HCT116 (cell line): ENCODE data around the gene CHRNA5. TPM values are rescaled to one million over a fixed set of nuclear protein-coding genes. Genes with fewer than 3 reads are reported as not detected.

Experiments used
- ATAC-seq: fragments of 200-7000 bp; cut with Tn5 transposase; 2 replicates; pipeline ENCODE4 v1.9.1; 2020; ENCODE audit warnings: mild to moderate bottlenecking, moderate library complexity
- BruUV-seq: library from RNA; stranded (reverse); fragments of 400-500 nt; replicated peaks from 2 replicates; lab custom pipeline; 2021; lab: Mats Ljungman, UMichigan
- CTCF ChIA-PET: fragments of 300-600 bp; sonication (Branson Sonifier 250); formaldehyde crosslinking; loops from one replicate; lab custom pipeline; 2021; ENCODE audit warnings: antibody characterized with exemption; lab: Charles Lee
- POLR2A ChIA-PET: fragments of 300-600, 350-600 bp; sonication (Branson Sonifier 250); formaldehyde crosslinking; loops from one replicate; lab custom pipeline; 2021; ENCODE audit warnings: antibody characterized with exemption; lab: Charles Lee
- RAD21 ChIA-PET, 2 experiments: fragments of 300-600 bp; sonication (Branson Sonifier 250); formaldehyde crosslinking; loops; one replicate each; lab custom pipeline; 2023; ENCODE audit warnings: low total read pairs in 2 of 2; ENCODE audit not compliant: uncharacterized antibody in 2 of 2, unreplicated experiment in 2 of 2, low non-redundant PET in 1 of 2; lab: Charles Lee
- DNase-seq: peaks from one replicate; pipeline ENCODE4 v3.0.0-alpha.2; 2010; ENCODE audit warnings: low read depth, low spot score
- H2AFZ ChIP-seq: fragments of 200-600 bp; shearing (Covaris generic), sonication (generic); 2 replicates; pipeline ENCODE4 v1.6.1; 2017; ENCODE audit warnings: low read depth, mixed run types, mixed read lengths, antibody characterized with exemption, low read length; ENCODE audit not compliant: poor library complexity, severe bottlenecking
- H3K27ac ChIP-seq: 2 replicates; pipeline ENCODE4 v1.5.1; 2012; ENCODE audit warnings: low read depth, low read length
- H3K27me3 ChIP-seq: fragments of 200-600 bp; sonication (generic); 2 replicates; pipeline ENCODE4 v1.6.1; 2016; ENCODE audit warnings: mixed run types, low read length, mixed read lengths; ENCODE audit not compliant: insufficient read depth
- H3K36me3 ChIP-seq, 2 experiments: fragments of 200-500 bp in 1 of 2; fragments of 200-600 bp in 1 of 2; sonication (Bioruptor generic) in 1 of 2; sonication (generic) in 1 of 2; 2 replicates each; pipeline versions ENCODE4 v1.5.1 to v1.6.1; 2014 to 2016; ENCODE audit warnings: low read length in 2 of 2, inconsistent platforms in 1 of 2, mixed read lengths in 1 of 2, mixed run types in 1 of 2; ENCODE audit not compliant: insufficient read depth in 2 of 2, control insufficient read depth in 1 of 2
- H3K4me1 ChIP-seq, 2 experiments: fragments of 200-600 bp in 1 of 2; sonication (generic) in 1 of 2; 2 replicates each; pipeline versions ENCODE4 v1.5.1 to v1.6.1; 2012 to 2017; ENCODE audit warnings: low read length in 2 of 2, inconsistent platforms in 1 of 2, mild to moderate bottlenecking in 1 of 2, mixed read lengths in 1 of 2, mixed run types in 1 of 2, moderate library complexity in 1 of 2; ENCODE audit not compliant: insufficient read depth in 2 of 2, control insufficient read depth in 1 of 2
- H3K4me2 ChIP-seq: fragments of 200-600 bp; sonication (generic); 2 replicates; pipeline ENCODE4 v1.6.1; 2017; ENCODE audit warnings: mixed run types, low read length, mixed read lengths
- H3K4me3 ChIP-seq, 2 experiments: fragments of 200-600 bp in 1 of 2; sonication (generic) in 1 of 2; replicated peaks in 1 of 2; 2 replicates each; pipeline ENCODE4 v1.5.1; 2011 to 2016; ENCODE audit warnings: low read length in 2 of 2, control low read depth in 1 of 2, low read depth in 1 of 2, mild to moderate bottlenecking in 1 of 2, mixed read lengths in 1 of 2, mixed run types in 1 of 2
- H3K79me2 ChIP-seq: fragments of 200-600 bp; sonication (generic); 2 replicates; pipeline ENCODE4 v1.6.1; 2017; ENCODE audit warnings: mild to moderate bottlenecking, mixed run types, low read length, moderate library complexity, mixed read lengths; ENCODE audit not compliant: insufficient read depth
- H3K9ac ChIP-seq: fragments of 200-600 bp; sonication (generic); 2 replicates; pipeline ENCODE4 v1.6.1; 2016; ENCODE audit warnings: low read length, mixed read lengths
- H3K9me2 ChIP-seq: fragments of 200-600 bp; sonication (generic), shearing (Covaris generic); 2 replicates; pipeline ENCODE4 v1.6.1; 2017; ENCODE audit warnings: mixed run types, mild to moderate bottlenecking, moderate library complexity; ENCODE audit not compliant: insufficient read depth
- H3K9me3 ChIP-seq, 2 experiments: fragments of 200-500 bp in 1 of 2; fragments of 200-600 bp in 1 of 2; sonication (Bioruptor generic) in 1 of 2; sonication (generic) in 1 of 2; 2 replicates each; pipeline ENCODE4 v1.6.1; 2014 to 2017; ENCODE audit warnings: low read length in 2 of 2, mixed read lengths in 2 of 2, inconsistent platforms in 1 of 2, low read depth in 1 of 2, mild to moderate bottlenecking in 1 of 2, mixed run types in 1 of 2, moderate library complexity in 1 of 2; ENCODE audit not compliant: control insufficient read depth in 1 of 2, insufficient read depth in 1 of 2
- H4K20me1 ChIP-seq: fragments of 200-600 bp; sonication (generic), shearing (Covaris generic); 2 replicates; pipeline ENCODE4 v1.6.1; 2017; ENCODE audit warnings: mixed run types, mild to moderate bottlenecking, moderate library complexity; ENCODE audit not compliant: insufficient read depth
- ATF3 ChIP-seq: IDR thresholded peaks from 2 replicates; pipeline ENCODE4 v1.6.1; 2012
- CBX3 ChIP-seq: IDR thresholded peaks from 2 replicates; pipeline ENCODE4 v1.6.1; 2012; ENCODE audit warnings: low read depth
- CTCF ChIP-seq, 3 experiments: fragments of 200-600 bp in 1 of 3; sonication (generic) in 1 of 3; IDR thresholded peaks in 2 of 3; conservative IDR thresholded peaks in 1 of 3; 2 replicates each; pipeline ENCODE4 v1.5.1; 2012 to 2017; ENCODE audit warnings: low read depth in 2 of 3, low read length in 2 of 3, antibody characterized with exemption in 1 of 3, borderline replicate concordance in 1 of 3, control low read depth in 1 of 3, mild to moderate bottlenecking in 1 of 3, mixed read lengths in 1 of 3, mixed run types in 1 of 3, moderate library complexity in 1 of 3; ENCODE audit not compliant: insufficient read depth in 1 of 3
- EGR1 ChIP-seq: IDR thresholded peaks from 2 replicates; pipeline ENCODE4 v1.6.1; 2012; ENCODE audit warnings: low read depth
- ELF1 ChIP-seq: IDR thresholded peaks from 2 replicates; pipeline ENCODE4 v1.6.1; 2012; ENCODE audit warnings: low read depth, borderline replicate concordance
- EZH2 ChIP-seq: fragments of 200-600 bp; sonication (generic); IDR thresholded peaks from 2 replicates; pipeline ENCODE4 v1.6.1; 2017; ENCODE audit warnings: antibody characterized with exemption, mixed run types
- EZH2phosphoT487 ChIP-seq: fragments of 200-600 bp; IDR thresholded peaks from 2 replicates; pipeline ENCODE4 v1.6.1; 2018; ENCODE audit warnings: antibody characterized with exemption, borderline replicate concordance
- FOSL1 ChIP-seq: IDR thresholded peaks from 2 replicates; pipeline ENCODE4 v1.6.1; 2012; ENCODE audit warnings: low read depth
- JUND ChIP-seq: IDR thresholded peaks from 2 replicates; pipeline ENCODE4 v1.6.1; 2012
- MAX ChIP-seq: IDR thresholded peaks from 2 replicates; pipeline ENCODE4 v1.6.1; 2012
- POLR2AphosphoS5 ChIP-seq: IDR thresholded peaks from 2 replicates; pipeline ENCODE4 v1.6.1; 2011; ENCODE audit warnings: mild to moderate bottlenecking, low read depth, low read length, moderate library complexity
- RAD21 ChIP-seq: IDR thresholded peaks from 2 replicates; pipeline ENCODE4 v1.6.1; 2012; ENCODE audit warnings: low read depth, mild to moderate bottlenecking
- REST ChIP-seq: IDR thresholded peaks from 2 replicates; pipeline ENCODE4 v1.6.1; 2012; ENCODE audit warnings: low read depth
- SIN3A ChIP-seq: IDR thresholded peaks from 2 replicates; pipeline ENCODE4 v1.6.1; 2012; ENCODE audit warnings: low read depth
- SRF ChIP-seq: IDR thresholded peaks from 2 replicates; pipeline ENCODE4 v1.6.1; 2012; ENCODE audit warnings: low read depth
- TCF7L2 ChIP-seq: IDR thresholded peaks from 2 replicates; pipeline ENCODE4 v1.7.0; 2011; ENCODE audit warnings: borderline replicate concordance, inconsistent platforms; ENCODE audit not compliant: insufficient read depth, insufficient read length; ENCODE audit errors: extremely low read depth
- YY1 ChIP-seq: IDR thresholded peaks from 2 replicates; pipeline ENCODE4 v1.6.1; 2011; ENCODE audit warnings: low read length, low read depth, moderate library complexity, mild to moderate bottlenecking; ENCODE audit not compliant: insufficient replicate concordance; ENCODE audit errors: extremely low read depth
- ZBTB33 ChIP-seq: IDR thresholded peaks from 2 replicates; pipeline ENCODE4 v1.6.1; 2011; ENCODE audit warnings: mild to moderate bottlenecking, low read length, moderate library complexity; ENCODE audit not compliant: insufficient replicate concordance; ENCODE audit errors: extremely low read depth
- ZFX ChIP-seq: fragments of 450-650 bp; IDR thresholded peaks from 2 replicates; pipeline ENCODE4 v1.6.1; 2017
- ZNF274 ChIP-seq: fragments of 200-500 bp; sonication (Bioruptor generic); IDR thresholded peaks from 2 replicates; pipeline ENCODE4 v1.6.1; 2014; ENCODE audit warnings: mild to moderate bottlenecking, low read depth, low read length, inconsistent platforms
- intact Hi-C: fragments of 100-400 bp; cut with micrococcal nuclease; formaldehyde crosslinking; loops from 2 replicates; pipeline ENCODE4 v1.10.0; 2022
- total RNA-seq: library from RNA; stranded (reverse); gene quantifications from one replicate; pipeline ENCODE4 v1.2.1, GENCODE V29; 2021; ENCODE audit not compliant: unreplicated experiment

The CHRNA5 gene
- total RNA-seq, 1 experiment from 2014 or later, result 25.2 TPM

- Histone ChIP-seq H3K79me2 (0 out of 2 replicates have a peak, but pooled peaks cover 3% of the 10 kb centered on the region), H3K4me1 (no peaks in the 10 kb centered on the region), H4K20me1 (no peaks in the 10 kb centered on the region), H3K9me2 (no peaks in the 10 kb centered on the region), H3K9me3 (no peaks in the 10 kb centered on the region), H3K9ac (no peak overlapping the region), H3K36me3 (peaks cover 26 to 38% of the 10 kb centered on the region in 2 experiments), H2AFZ (no peak overlapping the region), H3K27me3 (no peaks in the 10 kb centered on the region), H3K4me2 (no peak overlapping the region), H3K27ac (no peak overlapping the region), H3K4me3 (no peak overlapping the region)
- intact Hi-C loops, result no loop called here
- CTCF ChIA-PET, result no interaction called here
- TF ChIP-seq JUND (no peak), EZH2phosphoT487 (no peak), TCF7L2 (no peak), REST (no peak), FOSL1 (no peak), ZBTB33 (no peak), EGR1 (no peak), SRF (no peak), ELF1 (no peak), ZNF274 (no peak), CTCF (IDR thresholded peaks at IDR 0.05 in 2 of 3, conservative IDR thresholded peaks at IDR 0.05 in 1 of 3; ENCODE audit: borderline replicate concordance in 1 of 3, insufficient read depth in 1 of 3, low read depth in 2 of 3, low read length in 2 of 3) (no peak), ZFX (no peak), CBX3 (no peak), MAX (no peak), RAD21 (no peak), YY1 (no peak), EZH2 (no peak), ATF3 (no peak), POLR2AphosphoS5 (no peak), SIN3A (no peak)
- RAD21 ChIA-PET, result no interaction called here
- no TSS peak for BruUV-seq
- DNase-seq (no peak), ATAC-seq (no peak)
- POLR2A ChIA-PET, result interaction anchor here (1.4 kb wide), 1 partner anchor 13 kb away, joined by 4 read pairs; the partner anchor contains the start of gene CHRNA5
Measured at GRCh38 chr15:78551902-78552301, 13.4 kb upstream of the CHRNA5 start.
